ENCODE data around the gene ZNF710. TPM values are rescaled to one million over a fixed set of nuclear protein-coding genes. Genes with fewer than 3 reads are reported as not detected.

The ZNF710 gene
- total and polyA plus RNA-seq, 9 of the 15 experiments (the other 6 are each of a cell fraction or from before 2014, with no cell fraction given) = 0.56 to 14.2 (median 5.2) TPM

GRCh38 chr15:90097475-90097874, 96.4 kb downstream of the ZNF710 start (continued):
- no peak for TF ChIP-seq ZNF398 (CRISPR knock-in tag; IDR thresholded peaks at IDR 0.05)

DNA sequence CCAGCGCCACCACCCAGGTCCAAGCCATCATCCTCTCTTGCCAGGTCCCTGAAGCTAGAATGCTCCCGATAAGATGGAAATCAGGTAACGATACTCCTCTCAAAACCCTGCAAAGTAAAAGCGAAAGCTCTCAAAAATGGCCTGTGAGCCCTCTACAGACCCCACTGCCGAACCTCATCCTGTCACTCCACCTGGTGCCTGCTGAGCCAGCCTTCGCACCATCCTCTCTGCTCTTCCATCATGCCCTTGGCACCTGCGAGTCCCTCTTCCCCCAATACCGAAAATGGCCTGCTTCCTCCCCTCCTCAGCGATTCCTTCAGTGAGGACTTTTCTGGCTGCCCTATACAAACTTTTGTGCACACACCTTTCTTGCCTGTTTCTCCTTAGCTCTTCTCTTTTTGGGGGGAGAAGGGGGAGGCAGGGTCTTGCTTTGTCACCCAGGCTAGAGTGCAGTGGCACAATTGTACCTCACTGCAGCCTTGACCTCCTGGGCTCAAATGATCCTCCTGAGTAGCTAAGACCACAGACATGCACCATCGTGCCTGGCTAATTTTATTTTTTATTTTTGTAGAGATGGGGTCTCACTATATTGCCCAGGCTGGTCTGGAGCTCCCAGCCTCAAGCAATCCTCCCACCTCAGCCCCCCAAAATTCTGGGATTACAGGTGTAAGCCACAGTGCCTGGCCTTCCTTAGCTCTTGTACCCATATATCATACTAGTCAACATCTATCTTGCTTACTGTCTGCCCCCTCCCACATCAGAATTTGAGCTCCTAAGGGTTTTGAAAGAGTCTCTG, 98.1 kb downstream of the ZNF710 start:
- FAIRE-seq (no peak), DNase-seq (ENCODE audit: extremely low read depth in 1 of 4, low spot score in 3 of 4) (no peak), ATAC-seq (no peak)
- 83% methylated on average over 10 of the region's 10 CpGs for WGBS (ENCODE audit: insufficient coverage, low coverage, missing lambda C conversion rate)
- H3K9me1 ChIP-seq (ENCODE audit: control insufficient read depth, insufficient read depth, low read length) = peaks cover 3% of the 10 kb centered on the region
- H3K9me3 ChIP-seq (replicated peaks; ENCODE audit: control insufficient read depth, insufficient read depth, low read depth, low read length) = no peaks in the 10 kb centered on the region
- H3K4me1 ChIP-seq (replicated peaks in 1 of 2; ENCODE audit: control insufficient read depth in 2 of 2, insufficient read depth in 2 of 2, low read length in 2 of 2) = peaks cover 32 to 51% of the 10 kb centered on the region in 2 experiments; a peak in 4 of 5 replicates
- peak overlapping the region in 1 of 2 experiments; percentile 70; a peak in 1 of 4 replicates for H3K9ac ChIP-seq (ENCODE audit: insufficient read depth in 1 of 2, low read depth in 2 of 2, low read length in 2 of 2)
- no peak overlapping the region for H3K4me2 ChIP-seq (ENCODE audit: insufficient read depth, low read length)
- H3K27ac ChIP-seq (ENCODE audit: extremely low read depth, low read depth, low read length) = no peak overlapping the region
- TF ChIP-seq, protein P1, sequence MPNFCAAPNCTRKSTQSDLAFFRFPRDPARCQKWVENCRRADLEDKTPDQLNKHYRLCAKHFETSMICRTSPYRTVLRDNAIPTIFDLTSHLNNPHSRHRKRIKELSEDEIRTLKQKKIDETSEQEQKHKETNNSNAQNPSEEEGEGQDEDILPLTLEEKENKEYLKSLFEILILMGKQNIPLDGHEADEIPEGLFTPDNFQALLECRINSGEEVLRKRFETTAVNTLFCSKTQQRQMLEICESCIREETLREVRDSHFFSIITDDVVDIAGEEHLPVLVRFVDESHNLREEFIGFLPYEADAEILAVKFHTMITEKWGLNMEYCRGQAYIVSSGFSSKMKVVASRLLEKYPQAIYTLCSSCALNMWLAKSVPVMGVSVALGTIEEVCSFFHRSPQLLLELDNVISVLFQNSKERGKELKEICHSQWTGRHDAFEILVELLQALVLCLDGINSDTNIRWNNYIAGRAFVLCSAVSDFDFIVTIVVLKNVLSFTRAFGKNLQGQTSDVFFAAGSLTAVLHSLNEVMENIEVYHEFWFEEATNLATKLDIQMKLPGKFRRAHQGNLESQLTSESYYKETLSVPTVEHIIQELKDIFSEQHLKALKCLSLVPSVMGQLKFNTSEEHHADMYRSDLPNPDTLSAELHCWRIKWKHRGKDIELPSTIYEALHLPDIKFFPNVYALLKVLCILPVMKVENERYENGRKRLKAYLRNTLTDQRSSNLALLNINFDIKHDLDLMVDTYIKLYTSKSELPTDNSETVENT (CRISPR knock-in tag; IDR thresholded peaks at IDR 0.05) = no peak
- TF ChIP-seq RBM25 (IDR thresholded peaks at IDR 0.05; ENCODE audit: low read depth, low read length, severe bottlenecking) = peak; percentile 29
- TF ChIP-seq NCOA2 (IDR thresholded peaks at IDR 0.05; ENCODE audit: partially characterized antibody in 2 of 2) = no peak
- TF ChIP-seq ZNF76 (CRISPR knock-in tag; IDR thresholded peaks at IDR 0.05; ENCODE audit: borderline replicate concordance) = no peak
- no peak for TF ChIP-seq HOXB6 (CRISPR knock-in tag; IDR thresholded peaks at IDR 0.05; ENCODE audit: borderline replicate concordance)
- TF ChIP-seq, protein P2, sequence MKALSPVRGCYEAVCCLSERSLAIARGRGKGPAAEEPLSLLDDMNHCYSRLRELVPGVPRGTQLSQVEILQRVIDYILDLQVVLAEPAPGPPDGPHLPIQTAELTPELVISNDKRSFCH (CRISPR knock-in tag; IDR thresholded peaks at IDR 0.05) = no peak
- TF ChIP-seq, protein P2 (tag; IDR thresholded peaks at IDR 0.05) = no peak
- H3K79me2 ChIP-seq (ENCODE audit: control insufficient read depth, insufficient read depth, low read length) = peaks cover 22% of the 10 kb centered on the region
- H4K20me1 ChIP-seq (replicated peaks; ENCODE audit: control insufficient read depth, insufficient read depth, low read length) = peaks cover 6% of the 10 kb centered on the region; the same call in 1 of the 2 replicates
- in situ Hi-C loops (cut with MboI) = loop anchor here (10.0 kb wide), 1 partner anchor 344 kb away; the partner anchor contains the start of gene MESP1
- H2AFZ ChIP-seq (ENCODE audit: low read depth, low read length) = no peak overlapping the region
- no TSS peak for BruUV-seq (replicated peaks)
- CTCF ChIA-PET (ENCODE audit: low intra/inter-chr PET ratio) = interaction anchor here (0.9 kb wide), 1 partner anchor 201 kb away, joined by 4 read pairs; no protein-coding TSS in a partner anchor
- intact Hi-C loops (cut with micrococcal nuclease) = no loop called here
- POLR2A ChIA-PET = interaction anchor here (0.7 to 1.2 kb wide), 3 partner anchors 12 to 20 kb away, joined by 3 to 6 read pairs (median 4); no protein-coding TSS in a partner anchor
- no peaks in the 10 kb centered on the region for H3K27me3 ChIP-seq (ENCODE audit: control insufficient read depth in 2 of 2, insufficient read depth in 2 of 2, low read length in 2 of 2)
- no peaks in the 10 kb centered on the region for H3K36me3 ChIP-seq (ENCODE audit: control insufficient read depth, insufficient read depth, low read length)
- H3K4me3 ChIP-seq = no peak overlapping the region

Measured in K562 (cell line).